BJ (cell line): ENCODE results near the gene KDM4B. TPM values are rescaled to one million over a fixed set of nuclear protein-coding genes. Genes with fewer than 3 reads are reported as not detected.
A peak's percentile ranks its signal among the peaks of the same experiment; 100 is the strongest.

Source experiments
- CTCF ChIA-PET: fragments of 350-600 bp; formaldehyde crosslinking; extraction: SDS; loops from one replicate; lab custom pipeline; 2021; ENCODE audit warnings: antibody characterized with exemption, inconsistent platforms; lab: Yijun Ruan, JAX
- POLR2A ChIA-PET: fragments of 300-600 bp; sonication (Branson Sonifier 250); formaldehyde crosslinking; extraction: SDS; loops from one replicate; lab custom pipeline; 2021; ENCODE audit warnings: antibody characterized with exemption; lab: Charles Lee
- DNase-seq: peaks from one replicate; pipeline ENCODE4 v3.0.0-alpha.2; 2011; ENCODE audit warnings: low read depth
- H3K27me3 ChIP-seq: 2 replicates; pipeline ENCODE4 v1.6.0; 2011; ENCODE audit warnings: low read length; ENCODE audit not compliant: control insufficient read depth, insufficient read depth
- H3K36me3 ChIP-seq: 2 replicates; pipeline ENCODE4 v1.5.1; 2011; ENCODE audit warnings: low read length; ENCODE audit not compliant: control insufficient read depth, insufficient read depth
- H3K4me3 ChIP-seq: 2 replicates; pipeline ENCODE4 v1.5.1; 2011; ENCODE audit warnings: low read depth, mild to moderate bottlenecking, control low read depth, low read length
- CTCF ChIP-seq: IDR thresholded peaks from 2 replicates; pipeline ENCODE4 v1.5.1; 2011; ENCODE audit warnings: low read depth, mild to moderate bottlenecking, control low read depth, inconsistent platforms, low read length, moderate library complexity; ENCODE audit not compliant: insufficient read depth
- polyA plus RNA-seq: library from polyadenylated mRNA; depleted of rRNA; stranded (reverse); fragments of >200 nt; gene quantifications from 2 replicates; pipeline ENCODE4 v1.2.3, GENCODE V29; 2011

The KDM4B gene
- polyA plus RNA-seq, 1 experiment: 15.2 TPM

DNA sequence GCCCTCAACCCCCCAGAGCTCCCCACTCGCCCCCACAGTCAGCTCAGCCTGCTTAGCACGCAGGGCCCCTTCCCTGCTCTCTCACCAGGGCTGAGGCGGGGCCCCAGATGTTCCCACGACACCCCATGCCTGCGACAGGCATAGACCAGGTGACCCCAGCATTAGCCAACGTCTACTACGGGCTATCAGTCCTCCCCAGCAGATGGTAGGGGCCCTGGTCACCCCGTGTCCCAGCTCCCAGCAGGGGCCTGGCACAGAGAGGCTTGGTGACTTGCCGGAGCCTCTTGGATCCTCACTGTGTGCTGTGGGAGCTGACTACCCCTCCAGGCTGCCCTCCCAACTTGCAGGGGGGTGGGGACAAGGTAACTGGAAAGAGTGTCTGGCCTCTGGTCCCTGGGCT lies 80.6 kb downstream of the KDM4B start:
- peaks cover 38% of the 10 kb centered on the region for H3K36me3 ChIP-seq
- POLR2A ChIA-PET: no interaction called here
- CTCF ChIA-PET: interaction anchor here (0.7 to 6.3 kb wide), 7 partner anchors 11 to 530 kb away, joined by 3 to 49 read pairs (median 5); no protein-coding TSS in a partner anchor
- no peak overlapping the region for H3K4me3 ChIP-seq
- no peak for DNase-seq
- H3K27me3 ChIP-seq: no peaks in the 10 kb centered on the region
- TF ChIP-seq CTCF: no peak

DNA sequence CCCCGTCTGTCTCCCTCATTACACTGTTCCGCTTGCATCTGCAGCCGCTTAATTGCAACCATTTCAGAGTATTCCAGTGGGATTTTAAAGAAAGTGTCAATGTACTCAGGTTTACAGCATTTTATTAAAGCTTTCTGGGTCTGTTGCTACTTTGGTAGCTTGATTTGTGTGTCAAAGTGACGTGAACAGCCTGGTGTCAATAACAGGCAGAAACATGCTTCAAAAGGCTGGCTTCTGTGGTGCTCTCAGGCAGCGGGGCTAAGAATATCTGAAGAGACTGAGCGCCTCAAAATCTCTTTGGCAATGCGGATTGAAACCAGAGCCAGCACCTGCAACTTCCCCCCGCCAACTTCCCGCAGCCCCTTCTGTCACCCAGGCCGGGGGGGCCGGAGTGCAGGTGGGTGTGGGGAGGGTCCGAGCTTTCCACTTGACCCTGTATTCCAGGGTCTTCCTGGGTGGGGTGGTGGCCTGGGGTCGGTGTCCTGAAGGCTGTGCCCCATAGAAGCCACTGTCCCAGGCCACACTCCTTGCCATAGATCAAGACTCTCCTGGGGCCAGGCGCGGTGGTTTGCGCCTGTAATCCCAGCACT lies 81.2 kb downstream of the KDM4B start:
- no peak for TF ChIP-seq CTCF
- DNase-seq: no peak
- no peak overlapping the region for H3K4me3 ChIP-seq
- peaks cover 40% of the 10 kb centered on the region for H3K36me3 ChIP-seq
- ChIA-PET CTCF (interaction anchor here (1.3 to 6.3 kb wide), 3 partner anchors 10 to 18 kb away, joined by 5 to 49 read pairs (median 17); no protein-coding TSS in a partner anchor), POLR2A (no interaction called here)
- H3K27me3 ChIP-seq: no peaks in the 10 kb centered on the region

GRCh38 chr19:5050905-5051304 lies 82.0 kb downstream of the KDM4B start:
- POLR2A ChIA-PET: no interaction called here
- CTCF ChIA-PET: interaction anchor here (6.3 kb wide), 1 partner anchor 13 kb away, joined by 49 read pairs; no protein-coding TSS in a partner anchor
- TF ChIP-seq CTCF: no peak
- DNase-seq: no peak
- Histone ChIP-seq H3K4me3 (no peak overlapping the region), H3K27me3 (no peaks in the 10 kb centered on the region), H3K36me3 (peaks cover 38% of the 10 kb centered on the region)

GRCh38 chr19:5051619-5052018 lies 82.7 kb downstream of the KDM4B start:
- DNase-seq: no peak
- Histone ChIP-seq H3K4me3 (no peak overlapping the region), H3K27me3 (no peaks in the 10 kb centered on the region), H3K36me3 (peaks cover 37% of the 10 kb centered on the region)
- POLR2A ChIA-PET: no interaction called here
- CTCF ChIA-PET: no interaction called here
- TF ChIP-seq CTCF: no peak

DNA sequence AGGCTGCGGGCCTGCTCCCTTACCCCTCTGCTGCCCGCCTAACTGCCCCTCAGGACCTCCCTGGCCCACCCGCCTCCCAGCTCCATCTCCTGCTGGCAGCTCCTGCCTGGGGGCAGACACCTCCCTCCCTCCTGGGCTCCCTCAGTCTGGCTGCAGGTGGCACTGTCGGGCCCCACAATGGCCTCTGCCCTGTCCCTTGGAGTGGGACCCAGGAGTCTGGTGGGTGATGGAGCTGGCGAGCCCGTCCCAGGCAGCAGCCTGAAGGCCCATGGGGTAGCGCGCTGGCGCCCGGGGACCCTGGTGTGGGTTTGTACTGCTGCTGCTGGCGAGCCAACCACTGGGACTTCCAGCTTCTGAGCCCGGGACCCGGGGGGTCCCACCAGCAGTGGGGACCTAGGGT lies 83.6 kb downstream of the KDM4B start:
- Histone ChIP-seq H3K36me3 (peaks cover 37% of the 10 kb centered on the region), H3K4me3 (no peak overlapping the region), H3K27me3 (no peaks in the 10 kb centered on the region)
- 0 out of 2 replicates have a peak, but pooled peaks have one; percentile 6 for TF ChIP-seq CTCF
- CTCF ChIA-PET: interaction anchor here (1.5 kb wide), 1 partner anchor 526 kb away, joined by 4 read pairs; no protein-coding TSS in a partner anchor
- POLR2A ChIA-PET: no interaction called here
- no peak for DNase-seq
